A549 (cell line): ENCODE measurements around the gene RASGRP2. TPM values are rescaled to one million over a fixed set of nuclear protein-coding genes. Genes with fewer than 3 reads are reported as not detected.

Experiments
- ATAC-seq, 2 experiments: fragments of 200-7000 bp in 1 of 2; fragments of >200 bp in 1 of 2; cut with Nextera tagmentation in 1 of 2; cut with Tn5 transposase in 1 of 2; 3 replicates each; pipeline versions ENCODE4 v1.8.0 to v1.9.1; 2018 to 2020; ENCODE audit warnings: mild to moderate bottlenecking in 1 of 2, moderate library complexity in 1 of 2
- CTCF ChIA-PET: fragments of 300-600 bp; sonication (Branson Sonifier 250); formaldehyde crosslinking; extraction: SDS; loops from one replicate; lab custom pipeline; 2021; ENCODE audit warnings: antibody characterized with exemption, inconsistent platforms; lab: Yijun Ruan, JAX
- POLR2A ChIA-PET: fragments of 350-600 bp; formaldehyde crosslinking; extraction: SDS; loops from one replicate; lab custom pipeline; 2021; ENCODE audit warnings: antibody characterized with exemption, inconsistent platforms; lab: Yijun Ruan, JAX
- DNase-seq, 2 experiments: peaks; one replicate each; pipeline versions ENCODE4 v3.0.0 to v3.0.0-alpha.2; 2011 to 2016; ENCODE audit warnings: low read depth in 1 of 2, low spot score in 1 of 2
- FAIRE-seq: peaks from 2 replicates; lab custom pipeline; 2011; peaks lifted over from hg19 to GRCh38; lab: Jason Lieb, UNC
- H3K27ac ChIP-seq, 2 experiments: fragments of >200 bp; sonication (Bioruptor Twin); formaldehyde crosslinking; 3 replicates each; pipeline ENCODE4 v1.5.1; 2016 to 2017
- H3K4me1 ChIP-seq: fragments of >200 bp; sonication (Bioruptor Twin); formaldehyde crosslinking; 3 replicates; pipeline ENCODE4 v1.6.1; 2016
- H3K4me2 ChIP-seq: fragments of >200 bp; sonication (Bioruptor Twin); formaldehyde crosslinking; 3 replicates; pipeline ENCODE4 v1.6.1; 2016
- H3K4me3 ChIP-seq: fragments of >200 bp; sonication (Bioruptor Twin); formaldehyde crosslinking; 3 replicates; pipeline ENCODE4 v1.5.1; 2016
- H3K9me3 ChIP-seq: fragments of >200 bp; sonication (Bioruptor Twin); formaldehyde crosslinking; 3 replicates; pipeline ENCODE4 v1.6.1; 2016
- ATOH8 ChIP-seq: fragments of 250-450 bp; sonication (Bioruptor Pico); IDR thresholded peaks from 2 replicates; pipeline ENCODE4 v1.5.0; 2020; ENCODE audit warnings: low read depth, mild to moderate bottlenecking, moderate library complexity
- CHD2 ChIP-seq: fragments of 150-350 bp; IDR thresholded peaks from 2 replicates; pipeline ENCODE4 v1.6.1; 2014; ENCODE audit warnings: low read length; ENCODE audit not compliant: partially characterized antibody
- EHF ChIP-seq: fragments of 250-450 bp; sonication (Bioruptor Pico); IDR thresholded peaks from 2 replicates; pipeline ENCODE4 v1.5.0; 2020; ENCODE audit warnings: mild to moderate bottlenecking
- EHMT2 ChIP-seq: fragments of 200-600 bp; sonication (generic); IDR thresholded peaks from 2 replicates; pipeline ENCODE4 v1.6.1; 2016; ENCODE audit warnings: antibody characterized with exemption, low read depth, mild to moderate bottlenecking, moderate library complexity
- ELK1 ChIP-seq: fragments of 150-350 bp; IDR thresholded peaks from 2 replicates; pipeline ENCODE4 v1.6.1; 2014; ENCODE audit warnings: low read depth, mild to moderate bottlenecking, low read length
- EP300 ChIP-seq, 2 experiments: fragments of >200 bp; sonication (Bioruptor Twin); formaldehyde crosslinking; IDR thresholded peaks; 2 replicates in 1 of 2; 3 replicates in 1 of 2; pipeline ENCODE4 v1.6.1; 2016 to 2017
- FOXS1 ChIP-seq: fragments of 250-450 bp; sonication (Bioruptor Pico); IDR thresholded peaks from 2 replicates; pipeline ENCODE4 v1.5.0; 2020; ENCODE audit warnings: mild to moderate bottlenecking, moderate library complexity
- HEYL ChIP-seq: fragments of 250-450 bp; sonication (Bioruptor Pico); IDR thresholded peaks from 2 replicates; pipeline ENCODE4 v1.8.0; 2021; ENCODE audit warnings: mild to moderate bottlenecking, moderate library complexity
- HOXA7 ChIP-seq: fragments of 250-450 bp; sonication (Bioruptor Pico); IDR thresholded peaks from 2 replicates; pipeline ENCODE4 v1.5.0; 2020; ENCODE audit warnings: mild to moderate bottlenecking, moderate library complexity
- JUN ChIP-seq, 2 experiments: fragments of >200 bp; sonication (Bioruptor Twin); formaldehyde crosslinking; IDR thresholded peaks; 2 replicates in 1 of 2; 3 replicates in 1 of 2; pipeline ENCODE4 v1.6.1; 2016 to 2017
- MAZ ChIP-seq: fragments of 150-350 bp; IDR thresholded peaks from 2 replicates; pipeline ENCODE4 v1.6.1; 2014; ENCODE audit warnings: antibody characterized with exemption, low read depth, low read length, borderline replicate concordance
- POLR2AphosphoS2 ChIP-seq: conservative IDR thresholded peaks from 2 replicates; pipeline ENCODE4 v1.6.1; 2012; ENCODE audit warnings: low read length, improper control_type of control experiment, inconsistent platforms
- RFX5 ChIP-seq: fragments of 450-650 bp; IDR thresholded peaks from 2 replicates; pipeline ENCODE4 v1.7.1; 2014; ENCODE audit warnings: antibody characterized with exemption, mild to moderate bottlenecking, moderate library complexity
- TFCP2L1 ChIP-seq: fragments of 250-450 bp; sonication (Bioruptor Pico); IDR thresholded peaks from 2 replicates; pipeline ENCODE4 v1.5.0; 2021; ENCODE audit warnings: mild to moderate bottlenecking
- TP53 ChIP-seq: fragments of 250-450 bp; sonication (Bioruptor Pico); IDR thresholded peaks from 2 replicates; pipeline ENCODE4 v1.5.0; 2021; ENCODE audit warnings: mild to moderate bottlenecking, moderate library complexity
- ZC3H11A ChIP-seq: fragments of 450-650 bp; IDR thresholded peaks from 2 replicates; pipeline ENCODE4 v1.6.1; 2014; ENCODE audit warnings: antibody characterized with exemption, mild to moderate bottlenecking
- ZFP36 ChIP-seq: fragments of 450-650 bp; IDR thresholded peaks from 2 replicates; pipeline ENCODE4 v1.6.1; 2014; ENCODE audit warnings: borderline replicate concordance; ENCODE audit not compliant: partially characterized antibody
- ZSCAN20 ChIP-seq: fragments of 250-450 bp; sonication (Bioruptor Pico); IDR thresholded peaks from 2 replicates; pipeline ENCODE4 v1.8.0; 2022; ENCODE audit warnings: mild to moderate bottlenecking, moderate library complexity
- WGBS: methylation state at CpG from one replicate; pipeline ENCODE4 v1.1.6; 2017; ENCODE audit errors: missing lambda C conversion rate; 5-methylcytosine and 5-hydroxymethylcytosine counted together
- polyA plus RNA-seq, 4 experiments: library from polyadenylated mRNA; depleted of rRNA in 3 of 4; stranded (reverse); fragments of >200 nt; fragmentation: RNase III in 1 of 4; extraction: RNeasy Plus Mini Kit Qiagen cat#74134 plus additional on column Dnase treatment in 1 of 4; gene quantifications; 2 replicates in 3 of 4; 3 replicates in 1 of 4; pipeline ENCODE4 v1.2.3, GENCODE V29; 2011 to 2017
- TF ChIP-seq, protein P1 (sequence below): fragments of 450-650 bp; IDR thresholded peaks from 2 replicates; pipeline ENCODE4 v1.6.1; 2014; ENCODE audit warnings: antibody characterized with exemption
- TF ChIP-seq, protein P2 (sequence below): IDR thresholded peaks from 2 replicates; pipeline ENCODE4 v1.6.1; 2012
- TF ChIP-seq, protein P3 (sequence below): IDR thresholded peaks from 2 replicates; pipeline ENCODE4 v1.6.1; 2012

Gene RASGRP2
- polyA plus RNA-seq, 2 of the 4 experiments (the other 2 are of a cell fraction), result 0.88 to 0.89 TPM

- no peak for ATAC-seq
- CTCF ChIA-PET, result interaction anchor here (2.3 to 13.0 kb wide), 2 partner anchors 12 to 14 kb away, joined by 12 to 104 read pairs; partner anchors contain the start of gene RASGRP2
- no peak for TF ChIP-seq JUN (IDR thresholded peaks at IDR 0.05)
- no peak for TF ChIP-seq EP300 (IDR thresholded peaks at IDR 0.05)
- no peak for TF ChIP-seq ZC3H11A
- no peak for TF ChIP-seq RFX5
- Histone ChIP-seq H3K4me3 (no peak overlapping the region), H3K9me3 (no peaks in the 10 kb centered on the region), H3K4me2 (no peak overlapping the region), H3K27ac (no peak overlapping the region), H3K4me1 (no peaks in the 10 kb centered on the region)
- 92% methylated on average over 36 of the region's 43 CpGs for WGBS
- DNase-seq, result no peak
- POLR2A ChIA-PET, result no interaction called here
- FAIRE-seq, result no peak
Measured at GRCh38 chr11:64753380-64754123, 9.6 kb upstream of the RASGRP2 start.

GRCh38 chr11:64753019-64753379, 9.1 kb upstream of the RASGRP2 start:
- no peak overlapping the region for H3K27ac ChIP-seq
- DNase-seq (no peak), FAIRE-seq (no peak), ATAC-seq (no peak)
- TF ChIP-seq, protein P1, sequence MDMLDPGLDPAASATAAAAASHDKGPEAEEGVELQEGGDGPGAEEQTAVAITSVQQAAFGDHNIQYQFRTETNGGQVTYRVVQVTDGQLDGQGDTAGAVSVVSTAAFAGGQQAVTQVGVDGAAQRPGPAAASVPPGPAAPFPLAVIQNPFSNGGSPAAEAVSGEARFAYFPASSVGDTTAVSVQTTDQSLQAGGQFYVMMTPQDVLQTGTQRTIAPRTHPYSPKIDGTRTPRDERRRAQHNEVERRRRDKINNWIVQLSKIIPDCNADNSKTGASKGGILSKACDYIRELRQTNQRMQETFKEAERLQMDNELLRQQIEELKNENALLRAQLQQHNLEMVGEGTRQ, result no peak
- TF ChIP-seq POLR2AphosphoS2 (no peak), ATOH8 (CRISPR knock-in tag) (no peak), ZSCAN20 (CRISPR knock-in tag) (no peak), HEYL (CRISPR knock-in tag) (no peak), EHMT2 (no peak), TP53 (no peak), ZFP36 (no peak), MAZ (no peak), EHF (no peak), CHD2 (no peak), FOXS1 (CRISPR knock-in tag) (no peak), HOXA7 (CRISPR knock-in tag) (no peak)
- TF ChIP-seq, protein P2, sequence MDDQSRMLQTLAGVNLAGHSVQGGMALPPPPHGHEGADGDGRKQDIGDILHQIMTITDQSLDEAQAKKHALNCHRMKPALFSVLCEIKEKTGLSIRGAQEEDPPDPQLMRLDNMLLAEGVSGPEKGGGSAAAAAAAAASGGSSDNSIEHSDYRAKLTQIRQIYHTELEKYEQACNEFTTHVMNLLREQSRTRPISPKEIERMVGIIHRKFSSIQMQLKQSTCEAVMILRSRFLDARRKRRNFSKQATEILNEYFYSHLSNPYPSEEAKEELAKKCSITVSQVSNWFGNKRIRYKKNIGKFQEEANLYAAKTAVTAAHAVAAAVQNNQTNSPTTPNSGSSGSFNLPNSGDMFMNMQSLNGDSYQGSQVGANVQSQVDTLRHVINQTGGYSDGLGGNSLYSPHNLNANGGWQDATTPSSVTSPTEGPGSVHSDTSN, result no peak
- TF ChIP-seq, protein P3, sequence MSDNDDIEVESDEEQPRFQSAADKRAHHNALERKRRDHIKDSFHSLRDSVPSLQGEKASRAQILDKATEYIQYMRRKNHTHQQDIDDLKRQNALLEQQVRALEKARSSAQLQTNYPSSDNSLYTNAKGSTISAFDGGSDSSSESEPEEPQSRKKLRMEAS, result no peak
- H3K4me2 ChIP-seq, result no peak overlapping the region
- no peak overlapping the region for H3K4me3 ChIP-seq
- no peaks in the 10 kb centered on the region for H3K4me1 ChIP-seq
- ChIA-PET POLR2A (no interaction called here), CTCF (interaction anchor here (1.3 to 13.0 kb wide), 4 partner anchors 8 to 15 kb away, joined by 3 to 104 read pairs (median 16); partner anchors contain the start of genes PYGM and RASGRP2)
- WGBS, result 87% methylated on average over 3 of the region's 7 CpGs
- H3K9me3 ChIP-seq, result no peaks in the 10 kb centered on the region

- Histone ChIP-seq H3K9me3 (no peaks in the 10 kb centered on the region), H3K4me2 (no peak overlapping the region), H3K4me3 (no peak overlapping the region), H3K4me1 (no peaks in the 10 kb centered on the region), H3K27ac (no peak overlapping the region)
- TF ChIP-seq TFCP2L1, result no peak
- no peak for TF ChIP-seq MAZ
- TF ChIP-seq HEYL (CRISPR knock-in tag), result no peak
- TF ChIP-seq ELK1, result no peak
- ChIA-PET CTCF (interaction anchor here (0.9 to 13.0 kb wide), 6 partner anchors 9 to 26 kb away, joined by 3 to 104 read pairs (median 8); partner anchors contain the start of genes PYGM, RASGRP2 and SF1), POLR2A (no interaction called here)
- FAIRE-seq (no peak), ATAC-seq (peak in 1 of 2 experiments; percentile 11; a peak in 1 of 6 replicates), DNase-seq (no peak)
- 86% methylated on average over 13 of the region's 14 CpGs for WGBS
Measured at GRCh38 chr11:64752175-64752970, 8.4 kb upstream of the RASGRP2 start.
